ENCODE data around the gene DNAJC10.
"Not testable (repeated sequence)": the region's sequence is repeated elsewhere in the genome, so short reads cannot be mapped to it uniquely, and the experiment has no call there.

DNAJC10 gene

GRCh38 chr2:182715892-182716649 lies at the start of gene DNAJC10:
TSS of gene DNAJC10 (plus strand) at chr2:182716257. CDS start at chr2:182718087, 1,830 bp downstream.
- in situ Hi-C loops (cut with MboI; ENCODE audit: low sequenced_read_pairs), result no loop called here

GRCh38 chr2:182666674-182667314 lies 49.3 kb upstream of the DNAJC10 start:
- in situ Hi-C loops (cut with MboI; ENCODE audit: low sequenced_read_pairs), result no loop called here

- in situ Hi-C loops (cut with MboI; ENCODE audit: low sequenced_read_pairs), result no loop called here
These were observed 48.8 kb upstream of the DNAJC10 start for GRCh38 chr2:182667315-182667695.

GRCh38 chr2:182668671-182669070 lies 47.4 kb upstream of the DNAJC10 start:
- in situ Hi-C loops (cut with MboI; ENCODE audit: low sequenced_read_pairs), result no loop called here

GRCh38 chr2:182672466-182673165 lies 43.4 kb upstream of the DNAJC10 start:
- in situ Hi-C loops (cut with MboI; ENCODE audit: low sequenced_read_pairs), result no loop called here

GRCh38 chr2:182680837-182681236 lies 35.2 kb upstream of the DNAJC10 start:
- in situ Hi-C loops (cut with MboI; ENCODE audit: low sequenced_read_pairs), result no loop called here

- in situ Hi-C loops (cut with MboI; ENCODE audit: low sequenced_read_pairs), result no loop called here
These were observed 33.8 kb upstream of the DNAJC10 start for GRCh38 chr2:182682210-182682609.

GRCh38 chr2:182685559-182685958 lies 30.5 kb upstream of the DNAJC10 start:
- in situ Hi-C loops (cut with MboI; ENCODE audit: low sequenced_read_pairs), result no loop called here

GRCh38 chr2:182686763-182687162 lies 29.3 kb upstream of the DNAJC10 start:
- in situ Hi-C loops (cut with MboI; ENCODE audit: low sequenced_read_pairs), result not testable (repeated sequence)

GRCh38 chr2:182694189-182694588 lies 21.9 kb upstream of the DNAJC10 start:
- in situ Hi-C loops (cut with MboI; ENCODE audit: low sequenced_read_pairs), result no loop called here

- in situ Hi-C loops (cut with MboI; ENCODE audit: low sequenced_read_pairs), result no loop called here
These were observed 20.3 kb upstream of the DNAJC10 start for GRCh38 chr2:182695776-182696175.

GRCh38 chr2:182698671-182699070 lies 17.4 kb upstream of the DNAJC10 start:
- in situ Hi-C loops (cut with MboI; ENCODE audit: low sequenced_read_pairs), result no loop called here

GRCh38 chr2:182705761-182706160 lies 10.3 kb upstream of the DNAJC10 start:
- in situ Hi-C loops (cut with MboI; ENCODE audit: low sequenced_read_pairs), result no loop called here

GRCh38 chr2:182706751-182707150 lies 9.3 kb upstream of the DNAJC10 start:
- in situ Hi-C loops (cut with MboI; ENCODE audit: low sequenced_read_pairs), result no loop called here

GRCh38 chr2:182713601-182714000 lies 2.5 kb upstream of the DNAJC10 start:
- in situ Hi-C loops (cut with MboI; ENCODE audit: low sequenced_read_pairs), result no loop called here

GRCh38 chr2:182715121-182715891 lies 751 bp upstream of the DNAJC10 start:
- in situ Hi-C loops (cut with MboI; ENCODE audit: low sequenced_read_pairs), result no loop called here

GRCh38 chr2:182716650-182716979 lies 558 bp downstream of the DNAJC10 start:
- in situ Hi-C loops (cut with MboI; ENCODE audit: low sequenced_read_pairs), result no loop called here

GRCh38 chr2:182717416-182717815 lies 1.4 kb downstream of the DNAJC10 start:
- in situ Hi-C loops (cut with MboI; ENCODE audit: low sequenced_read_pairs), result no loop called here

- in situ Hi-C loops (cut with MboI; ENCODE audit: low sequenced_read_pairs), result no loop called here
These were observed 1.8 kb downstream of the DNAJC10 start for GRCh38 chr2:182717816-182718215.

- in situ Hi-C loops (cut with MboI; ENCODE audit: low sequenced_read_pairs), result no loop called here
These were observed 2.4 kb downstream of the DNAJC10 start for GRCh38 chr2:182718459-182718858.

- in situ Hi-C loops (cut with MboI; ENCODE audit: low sequenced_read_pairs), result not testable (repeated sequence)
These were observed 3.1 kb downstream of the DNAJC10 start for GRCh38 chr2:182719116-182719515.

Measured in HL-60/S4 treated with phorbol 12-myristate 13-acetate at 8.2 ng/mL for 4 days and 3 days (cell line).